GM23338 (cell line): ENCODE results near the gene KREMEN2.

Experiments used
- EZH2 ChIP-seq: fragments of 200-600 bp; sonication (generic); IDR thresholded peaks from one replicate; pipeline ENCODE4 v1.8.0; 2017; ENCODE audit warnings: antibody characterized with exemption, mild to moderate bottlenecking, low read depth; ENCODE audit not compliant: unreplicated experiment
- TF ChIP-seq, protein P1 (sequence below), 2 experiments: fragments of 200-600 bp in 1 of 2; sonication (generic) in 1 of 2; conservative IDR thresholded peaks; 2 replicates each; pipeline versions ENCODE4 v1.5.1 to v1.6.1; 2016 to 2017; ENCODE audit warnings: antibody characterized with exemption in 2 of 2, low read depth in 2 of 2, mild to moderate bottlenecking in 2 of 2, moderate library complexity in 1 of 2

DNA sequence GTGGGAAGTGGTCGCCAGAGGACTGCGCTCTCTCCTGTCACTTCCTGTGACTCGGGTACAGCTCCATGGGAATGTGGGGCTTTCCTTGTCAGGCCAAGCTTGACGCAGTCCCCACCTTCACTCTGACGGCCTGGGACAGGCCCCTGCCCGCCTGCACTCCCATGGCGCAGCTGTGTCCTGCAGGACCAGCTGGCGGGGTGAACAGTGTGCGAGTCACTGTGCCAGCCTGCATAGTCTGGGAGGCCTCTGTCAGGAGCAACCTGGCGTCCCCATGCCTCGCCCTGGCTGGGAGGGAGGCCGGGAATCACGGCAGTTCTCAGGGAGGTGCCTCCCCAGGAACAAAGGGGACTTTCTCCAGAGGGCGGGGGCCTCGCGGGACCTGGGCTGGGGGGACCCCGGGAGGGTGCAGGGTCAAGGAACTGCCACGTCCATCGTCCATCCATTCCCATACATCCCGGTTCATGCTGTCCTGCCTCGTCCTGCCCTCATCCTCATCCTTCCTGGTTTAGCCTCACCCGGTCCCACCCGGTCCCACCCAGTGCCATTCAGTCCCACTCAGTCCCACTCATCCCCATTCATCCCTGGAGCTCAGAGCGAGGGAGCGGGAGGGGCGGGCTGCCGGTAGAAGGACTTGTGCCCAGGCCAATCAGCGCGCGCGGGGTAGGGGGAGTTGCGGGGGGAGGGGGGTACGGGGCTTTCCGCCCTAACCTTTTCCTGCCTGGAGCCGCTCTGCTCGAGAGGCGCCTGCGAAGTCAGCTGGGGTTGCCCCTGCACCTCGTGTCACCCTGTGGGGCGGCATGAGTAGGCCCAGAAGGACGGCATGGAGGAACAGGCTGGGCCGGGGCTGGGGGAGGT lies 38.9 kb upstream of the KREMEN2 start:
- no peak for TF ChIP-seq EZH2
- TF ChIP-seq, protein P1, sequence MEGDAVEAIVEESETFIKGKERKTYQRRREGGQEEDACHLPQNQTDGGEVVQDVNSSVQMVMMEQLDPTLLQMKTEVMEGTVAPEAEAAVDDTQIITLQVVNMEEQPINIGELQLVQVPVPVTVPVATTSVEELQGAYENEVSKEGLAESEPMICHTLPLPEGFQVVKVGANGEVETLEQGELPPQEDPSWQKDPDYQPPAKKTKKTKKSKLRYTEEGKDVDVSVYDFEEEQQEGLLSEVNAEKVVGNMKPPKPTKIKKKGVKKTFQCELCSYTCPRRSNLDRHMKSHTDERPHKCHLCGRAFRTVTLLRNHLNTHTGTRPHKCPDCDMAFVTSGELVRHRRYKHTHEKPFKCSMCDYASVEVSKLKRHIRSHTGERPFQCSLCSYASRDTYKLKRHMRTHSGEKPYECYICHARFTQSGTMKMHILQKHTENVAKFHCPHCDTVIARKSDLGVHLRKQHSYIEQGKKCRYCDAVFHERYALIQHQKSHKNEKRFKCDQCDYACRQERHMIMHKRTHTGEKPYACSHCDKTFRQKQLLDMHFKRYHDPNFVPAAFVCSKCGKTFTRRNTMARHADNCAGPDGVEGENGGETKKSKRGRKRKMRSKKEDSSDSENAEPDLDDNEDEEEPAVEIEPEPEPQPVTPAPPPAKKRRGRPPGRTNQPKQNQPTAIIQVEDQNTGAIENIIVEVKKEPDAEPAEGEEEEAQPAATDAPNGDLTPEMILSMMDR (conservative IDR thresholded peaks at IDR 0.05; ENCODE audit: low read depth in 2 of 2): no peak
